ENCODE measurements around the gene ZNF462.
"Not testable (repeated sequence)": the region's sequence is repeated elsewhere in the genome, so short reads cannot be mapped to it uniquely, and the experiment has no call there.

ZNF462 gene

DNA sequence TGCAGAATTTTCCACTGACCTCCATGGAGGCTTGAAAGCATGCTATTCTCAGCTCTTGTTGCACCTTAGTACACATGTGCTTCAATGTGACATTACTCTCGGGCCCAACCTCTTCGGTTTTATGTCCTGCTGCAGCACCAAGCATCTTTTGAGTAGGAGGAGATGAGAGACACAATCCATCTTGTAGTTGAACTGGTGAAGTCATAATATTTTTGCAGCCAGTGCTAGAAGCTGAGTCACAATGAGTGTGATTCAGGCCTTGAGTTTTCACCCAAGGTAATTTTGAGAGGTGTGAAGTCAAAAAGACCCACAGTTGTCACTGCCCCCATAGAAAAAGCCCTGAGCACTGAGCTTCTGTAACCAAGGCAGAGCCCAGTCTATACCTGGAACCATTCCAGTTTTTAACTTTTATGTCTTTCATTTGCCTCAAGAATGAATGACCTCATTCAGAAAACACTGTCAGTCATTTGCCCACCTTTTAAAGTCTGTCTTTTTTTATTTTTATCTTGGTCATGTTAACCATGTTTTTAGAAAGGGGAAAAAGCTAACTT is 117.7 kb downstream of the ZNF462 start:
- ChIA-PET POLR2A (no interaction called here), CTCF (no interaction called here)
- WGBS (ENCODE audit: insufficient coverage): 100% methylated on average over 2 of the region's 2 CpGs
- no peak overlapping the region for H3K4me3 ChIP-seq (ENCODE audit: control insufficient read depth in 1 of 7, extremely low read depth in 1 of 7, insufficient read depth in 4 of 7, low read depth in 2 of 7, low read length in 6 of 7)
- peaks cover 0 to 45% (median 9%) of the 10 kb centered on the region in 4 experiments for H3K36me3 ChIP-seq (ENCODE audit: control insufficient read depth in 4 of 4, insufficient read depth in 4 of 4, low read length in 3 of 4)
- H3K9me3 ChIP-seq (ENCODE audit: control extremely low read depth in 1 of 5, control insufficient read depth in 4 of 5, insufficient read depth in 2 of 5, low read depth in 1 of 5, low read length in 4 of 5): no peaks in the 10 kb centered on the region
- H3K27me3 ChIP-seq (replicated peaks in 2 of 5; ENCODE audit: control insufficient read depth in 4 of 5, insufficient read depth in 5 of 5, low read length in 4 of 5): no peaks in the 10 kb centered on the region
- DNase-seq: no peak
- no peak overlapping the region for H3K27ac ChIP-seq (ENCODE audit: insufficient read depth in 1 of 2, low read depth in 1 of 2, low read length in 2 of 2, poor library complexity in 1 of 2, severe bottlenecking in 2 of 2)
- H3K4me1 ChIP-seq (ENCODE audit: control extremely low read depth in 1 of 4, control insufficient read depth in 4 of 4, insufficient read depth in 4 of 4, low read length in 3 of 4): peaks cover 0 to 3% (median 0%) of the 10 kb centered on the region in 4 experiments

DNA sequence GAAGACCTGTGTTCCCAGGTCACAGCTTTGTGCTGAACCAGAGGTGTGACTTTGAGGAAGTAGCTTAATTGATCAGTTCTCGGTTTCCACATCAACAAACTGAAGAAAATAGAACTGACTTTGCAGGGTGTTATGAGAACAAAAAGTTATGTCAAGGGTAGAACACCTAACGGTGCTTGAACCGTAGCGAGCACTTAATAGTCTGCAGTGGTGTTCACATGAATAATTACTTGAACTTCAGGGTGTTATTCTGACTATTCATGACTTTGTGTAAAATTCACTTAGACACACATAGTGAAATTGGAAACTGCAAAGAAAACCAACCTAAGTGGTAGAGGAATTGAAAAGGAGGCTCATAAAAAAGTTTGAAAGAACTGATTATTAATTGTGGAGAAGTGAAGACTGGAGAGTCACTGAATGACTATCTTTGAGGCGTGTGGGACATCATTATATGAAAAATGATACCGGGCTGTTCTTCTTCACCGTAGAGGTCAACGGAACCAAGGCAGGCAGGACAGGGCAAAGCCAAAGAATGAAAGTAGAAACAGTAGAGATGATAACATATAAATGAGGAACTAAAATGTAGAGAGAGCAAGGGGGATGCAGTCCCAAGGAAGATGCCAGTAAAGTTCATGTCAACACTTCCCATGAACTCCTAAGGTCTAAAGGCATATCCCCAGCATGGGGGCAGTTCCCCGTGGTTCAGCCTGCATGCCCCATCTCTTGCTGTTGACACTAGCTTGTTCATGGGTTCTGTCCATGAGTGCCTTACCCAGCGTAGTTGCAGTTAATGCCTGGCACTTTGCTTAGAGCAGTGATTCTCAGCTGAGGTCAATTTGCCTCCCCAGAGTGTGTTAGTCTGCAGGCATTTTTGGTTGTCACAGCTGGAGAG is 118.7 kb downstream of the ZNF462 start:
- H3K36me3 ChIP-seq (ENCODE audit: control insufficient read depth in 4 of 4, insufficient read depth in 4 of 4, low read length in 3 of 4): peaks cover 0 to 40% (median 7%) of the 10 kb centered on the region in 4 experiments

DNA sequence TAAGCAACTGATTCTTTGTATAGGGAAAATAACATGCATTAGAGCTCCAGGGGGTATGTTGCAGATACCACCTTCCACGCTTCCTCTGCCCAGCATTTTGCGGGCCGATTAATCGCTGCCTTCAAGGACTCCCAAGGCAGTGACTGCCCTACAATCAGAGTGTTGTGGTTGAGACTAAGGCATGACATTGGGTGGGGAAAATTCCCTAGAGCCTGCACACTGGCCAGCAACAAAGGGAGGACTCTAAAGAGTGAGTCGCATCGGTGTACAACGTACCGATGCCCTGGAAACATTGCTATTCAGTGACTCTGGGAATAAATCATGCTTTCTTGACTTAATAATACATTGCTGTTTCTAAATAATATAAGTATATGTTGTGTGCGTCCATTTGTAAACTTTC is 119.7 kb downstream of the ZNF462 start:
- no peaks in the 10 kb centered on the region for H3K27me3 ChIP-seq (replicated peaks in 2 of 5; ENCODE audit: control insufficient read depth in 4 of 5, insufficient read depth in 5 of 5, low read length in 4 of 5)
- no peak for DNase-seq
- ChIA-PET POLR2A (no interaction called here), CTCF (interaction anchor here (1.1 kb wide), 2 partner anchors 9 to 35 kb away, joined by 3 read pairs; no protein-coding TSS in a partner anchor)
- peaks cover 0 to 30% (median 2%) of the 10 kb centered on the region in 4 experiments for H3K36me3 ChIP-seq (ENCODE audit: control insufficient read depth in 4 of 4, insufficient read depth in 4 of 4, low read length in 3 of 4)
- H3K4me1 ChIP-seq (ENCODE audit: control extremely low read depth in 1 of 4, control insufficient read depth in 4 of 4, insufficient read depth in 4 of 4, low read length in 3 of 4): peaks cover 0 to 3% (median 0%) of the 10 kb centered on the region in 4 experiments
- H3K4me3 ChIP-seq (ENCODE audit: control insufficient read depth in 1 of 7, extremely low read depth in 1 of 7, insufficient read depth in 4 of 7, low read depth in 2 of 7, low read length in 6 of 7): no peak overlapping the region
- WGBS (ENCODE audit: insufficient coverage): 94% methylated on average over 7 of the region's 9 CpGs
- no peak overlapping the region for H3K27ac ChIP-seq (ENCODE audit: insufficient read depth in 1 of 2, low read depth in 1 of 2, low read length in 2 of 2, poor library complexity in 1 of 2, severe bottlenecking in 2 of 2)
- H3K9me3 ChIP-seq (ENCODE audit: control extremely low read depth in 1 of 5, control insufficient read depth in 4 of 5, insufficient read depth in 2 of 5, low read depth in 1 of 5, low read length in 4 of 5): no peaks in the 10 kb centered on the region

More for the DNA sequence above, 118.7 kb downstream of the ZNF462 start:
- H3K4me1 ChIP-seq (ENCODE audit: control extremely low read depth in 1 of 4, control insufficient read depth in 4 of 4, insufficient read depth in 4 of 4, low read length in 3 of 4): peaks cover 0 to 3% (median 0%) of the 10 kb centered on the region in 4 experiments
- H3K4me3 ChIP-seq (ENCODE audit: control insufficient read depth in 1 of 7, extremely low read depth in 1 of 7, insufficient read depth in 4 of 7, low read depth in 2 of 7, low read length in 6 of 7): no peak overlapping the region
- no peak for DNase-seq
- no peak overlapping the region for H3K27ac ChIP-seq (ENCODE audit: insufficient read depth in 1 of 2, low read depth in 1 of 2, low read length in 2 of 2, poor library complexity in 1 of 2, severe bottlenecking in 2 of 2)
- no peaks in the 10 kb centered on the region for H3K9me3 ChIP-seq (ENCODE audit: control extremely low read depth in 1 of 5, control insufficient read depth in 4 of 5, insufficient read depth in 2 of 5, low read depth in 1 of 5, low read length in 4 of 5)
- WGBS (ENCODE audit: insufficient coverage): 98% methylated on average over 10 of the region's 10 CpGs
- ChIA-PET CTCF (interaction anchor here (1.1 kb wide), 1 partner anchor 8 kb away, joined by 3 read pairs; no protein-coding TSS in a partner anchor), POLR2A (no interaction called here)
- no peaks in the 10 kb centered on the region for H3K27me3 ChIP-seq (replicated peaks in 2 of 5; ENCODE audit: control insufficient read depth in 4 of 5, insufficient read depth in 5 of 5, low read length in 4 of 5)

DNA sequence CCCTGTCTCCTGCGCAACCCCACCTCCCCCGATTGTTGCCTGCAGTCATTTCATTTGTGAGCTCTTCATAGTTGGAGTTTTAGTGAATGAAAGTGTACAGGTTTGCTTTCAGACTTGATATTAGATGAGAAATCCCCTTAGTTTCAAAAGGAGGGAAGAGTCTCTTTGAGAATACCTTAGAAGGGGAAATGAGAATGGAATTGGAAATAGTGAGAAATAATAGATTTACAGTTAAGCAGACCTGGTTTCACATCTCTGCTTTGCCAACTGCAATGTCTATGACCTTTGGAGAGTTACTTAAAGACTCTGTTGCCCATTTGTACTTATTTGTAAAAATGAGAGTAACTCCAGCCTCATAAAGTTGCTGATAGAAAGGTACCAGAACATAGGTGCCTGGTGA is 120.4 kb downstream of the ZNF462 start:
- H3K4me1 ChIP-seq (ENCODE audit: control extremely low read depth in 1 of 4, control insufficient read depth in 4 of 4, insufficient read depth in 4 of 4, low read length in 3 of 4): peaks cover 0 to 3% (median 0%) of the 10 kb centered on the region in 4 experiments
- peaks cover 0 to 31% (median 3%) of the 10 kb centered on the region in 4 experiments for H3K36me3 ChIP-seq (ENCODE audit: control insufficient read depth in 4 of 4, insufficient read depth in 4 of 4, low read length in 3 of 4)
- no peak for DNase-seq
- no peak overlapping the region for H3K27ac ChIP-seq (ENCODE audit: insufficient read depth in 1 of 2, low read depth in 1 of 2, low read length in 2 of 2, poor library complexity in 1 of 2, severe bottlenecking in 2 of 2)
- 100% methylated on average over 1 of the region's 2 CpGs for WGBS (ENCODE audit: insufficient coverage)
- H3K27me3 ChIP-seq (replicated peaks in 2 of 5; ENCODE audit: control insufficient read depth in 4 of 5, insufficient read depth in 5 of 5, low read length in 4 of 5): no peaks in the 10 kb centered on the region
- no peaks in the 10 kb centered on the region for H3K9me3 ChIP-seq (ENCODE audit: control extremely low read depth in 1 of 5, control insufficient read depth in 4 of 5, insufficient read depth in 2 of 5, low read depth in 1 of 5, low read length in 4 of 5)
- no peak overlapping the region for H3K4me3 ChIP-seq (ENCODE audit: control insufficient read depth in 1 of 7, extremely low read depth in 1 of 7, insufficient read depth in 4 of 7, low read depth in 2 of 7, low read length in 6 of 7)
- ChIA-PET POLR2A (no interaction called here), CTCF (interaction anchor here (1.1 kb wide), 1 partner anchor 34 kb away, joined by 3 read pairs; no protein-coding TSS in a partner anchor)

DNA sequence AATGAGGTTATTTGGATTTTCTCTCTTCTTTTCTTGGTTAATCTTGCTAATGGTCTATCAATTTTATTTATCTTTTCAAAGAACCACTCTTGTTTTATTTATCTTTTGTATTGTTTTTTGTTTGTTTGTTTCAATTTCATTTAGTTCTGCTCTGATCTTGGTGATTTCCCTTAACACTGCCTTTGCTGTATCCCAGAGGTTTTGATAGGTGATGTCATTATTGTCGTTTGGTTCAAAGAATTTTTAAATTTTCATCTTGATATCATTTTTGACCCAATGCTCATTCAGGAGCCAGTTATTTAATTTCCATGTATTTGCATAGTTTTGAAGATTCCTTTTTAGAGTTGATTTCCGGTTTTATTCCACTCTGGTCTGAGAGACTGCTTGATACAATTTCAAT is 126.9 kb downstream of the ZNF462 start:
- POLR2A ChIA-PET: not testable (repeated sequence)
- peaks cover 0 to 34% (median under 1%) of the 10 kb centered on the region in 4 experiments for H3K36me3 ChIP-seq (ENCODE audit: control insufficient read depth in 4 of 4, insufficient read depth in 4 of 4, low read length in 3 of 4)

DNA sequence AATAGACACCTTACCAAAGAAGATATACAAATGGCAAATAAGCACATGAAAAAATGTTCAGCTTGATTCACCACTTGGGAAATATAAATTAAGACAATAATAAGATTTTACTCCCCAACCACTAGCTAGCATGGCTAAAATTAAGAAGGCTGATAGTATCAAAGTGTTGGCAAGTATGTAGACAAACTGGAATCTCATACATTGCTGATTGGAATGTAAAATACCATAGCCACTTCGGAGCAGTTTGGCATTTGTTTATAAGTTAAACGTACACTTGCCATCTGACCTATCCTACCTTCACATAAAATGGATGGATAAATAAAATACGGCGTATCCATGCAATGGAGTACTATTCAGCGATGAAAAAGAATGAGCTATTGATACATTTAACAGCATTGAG is 129.2 kb downstream of the ZNF462 start:
- no peak for DNase-seq
- peaks cover 0 to 4% (median 0%) of the 10 kb centered on the region in 5 experiments for H3K9me3 ChIP-seq (ENCODE audit: control extremely low read depth in 1 of 5, control insufficient read depth in 4 of 5, insufficient read depth in 2 of 5, low read depth in 1 of 5, low read length in 4 of 5)
- no peak overlapping the region for H3K4me3 ChIP-seq (ENCODE audit: control insufficient read depth in 1 of 7, extremely low read depth in 1 of 7, insufficient read depth in 4 of 7, low read depth in 2 of 7, low read length in 6 of 7)
- peaks cover 0 to 29% (median under 1%) of the 10 kb centered on the region in 4 experiments for H3K36me3 ChIP-seq (ENCODE audit: control insufficient read depth in 4 of 4, insufficient read depth in 4 of 4, low read length in 3 of 4)
- no peak overlapping the region for H3K27ac ChIP-seq (ENCODE audit: insufficient read depth in 1 of 2, low read depth in 1 of 2, low read length in 2 of 2, poor library complexity in 1 of 2, severe bottlenecking in 2 of 2)
- no peaks in the 10 kb centered on the region for H3K27me3 ChIP-seq (replicated peaks in 2 of 5; ENCODE audit: control insufficient read depth in 4 of 5, insufficient read depth in 5 of 5, low read length in 4 of 5)
- WGBS (ENCODE audit: insufficient coverage): 97% methylated on average over 3 of the region's 5 CpGs
- H3K4me1 ChIP-seq (ENCODE audit: control extremely low read depth in 1 of 4, control insufficient read depth in 4 of 4, insufficient read depth in 4 of 4, low read length in 3 of 4): no peaks in the 10 kb centered on the region
- POLR2A ChIA-PET: no interaction called here
- CTCF ChIA-PET: no interaction called here

More for the DNA sequence above, 126.9 kb downstream of the ZNF462 start:
- H3K27me3 ChIP-seq (replicated peaks in 2 of 5; ENCODE audit: control insufficient read depth in 4 of 5, insufficient read depth in 5 of 5, low read length in 4 of 5); CTCF ChIA-PET; DNase-seq; H3K27ac ChIP-seq (ENCODE audit: insufficient read depth in 1 of 2, low read depth in 1 of 2, low read length in 2 of 2, poor library complexity in 1 of 2, severe bottlenecking in 2 of 2); H3K9me3 ChIP-seq (ENCODE audit: control extremely low read depth in 1 of 5, control insufficient read depth in 4 of 5, insufficient read depth in 2 of 5, low read depth in 1 of 5, low read length in 4 of 5); H3K4me1 ChIP-seq (ENCODE audit: control extremely low read depth in 1 of 4, control insufficient read depth in 4 of 4, insufficient read depth in 4 of 4, low read length in 3 of 4); H3K4me3 ChIP-seq (ENCODE audit: control insufficient read depth in 1 of 7, extremely low read depth in 1 of 7, insufficient read depth in 4 of 7, low read depth in 2 of 7, low read length in 6 of 7): not testable (repeated sequence)
- 100% methylated on average over 1 of the region's 2 CpGs for WGBS (ENCODE audit: insufficient coverage)

DNA sequence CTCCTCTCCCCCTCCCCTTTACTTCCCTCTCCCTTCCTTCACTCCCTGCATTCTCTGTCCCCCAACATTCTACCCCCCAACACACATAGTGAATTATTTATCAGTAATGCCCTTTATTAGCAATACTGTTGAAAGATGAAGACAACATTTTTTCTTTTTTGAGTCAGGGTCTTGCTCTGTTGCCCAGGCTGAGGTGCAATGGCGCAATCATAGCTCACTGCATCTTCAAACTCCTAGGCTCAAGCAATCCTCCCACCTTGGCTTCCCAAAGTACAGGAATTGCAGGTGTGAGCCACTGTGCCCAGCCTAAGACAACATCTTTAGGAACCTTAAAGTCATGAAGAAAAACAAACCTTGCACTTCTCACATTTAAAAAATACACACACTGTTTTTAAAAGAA is 130.6 kb downstream of the ZNF462 start:
- DNase-seq: no peak
- ChIA-PET POLR2A (no interaction called here), CTCF (no interaction called here)
- Histone ChIP-seq H3K4me3 (ENCODE audit: control insufficient read depth in 1 of 7, extremely low read depth in 1 of 7, insufficient read depth in 4 of 7, low read depth in 2 of 7, low read length in 6 of 7) (no peak overlapping the region), H3K9me3 (ENCODE audit: control extremely low read depth in 1 of 5, control insufficient read depth in 4 of 5, insufficient read depth in 2 of 5, low read depth in 1 of 5, low read length in 4 of 5) (peaks cover 0 to 4% (median 0%) of the 10 kb centered on the region in 5 experiments), H3K36me3 (ENCODE audit: control insufficient read depth in 4 of 4, insufficient read depth in 4 of 4, low read length in 3 of 4) (peaks cover 0 to 23% (median 0%) of the 10 kb centered on the region in 4 experiments), H3K27ac (ENCODE audit: insufficient read depth in 1 of 2, low read depth in 1 of 2, low read length in 2 of 2, poor library complexity in 1 of 2, severe bottlenecking in 2 of 2) (no peak overlapping the region), H3K27me3 (replicated peaks in 2 of 5; ENCODE audit: control insufficient read depth in 4 of 5, insufficient read depth in 5 of 5, low read length in 4 of 5) (no peaks in the 10 kb centered on the region), H3K4me1 (ENCODE audit: control extremely low read depth in 1 of 4, control insufficient read depth in 4 of 4, insufficient read depth in 4 of 4, low read length in 3 of 4) (no peaks in the 10 kb centered on the region)
- 100% methylated on average over 1 of the region's 1 CpG for WGBS (ENCODE audit: insufficient coverage)

All from common myeloid progenitor, CD34-positive (primary cell).